Activated CD4-positive, alpha-beta memory T cell treated with anti-CD3 and anti-CD28 coated beads, Interleukin-2, amount 10 ng/mL, durations not matched to agents 7 days and 5 days (primary cell): ENCODE data around the gene MKS1. TPM values are rescaled to one million over a fixed set of nuclear protein-coding genes. Genes with fewer than 3 reads are reported as not detected.

ENCODE experiments used
- CTCF ChIA-PET: fragments of 350-600 bp; sonication (Branson Sonifier 250); formaldehyde crosslinking; loops from one replicate; lab custom pipeline; 2021; ENCODE audit warnings: antibody characterized with exemption, inconsistent platforms; lab: Charles Lee
- POLR2A ChIA-PET: fragments of 350-600 bp; sonication (Branson Sonifier 250); formaldehyde crosslinking; loops from one replicate; lab custom pipeline; 2021; ENCODE audit warnings: antibody characterized with exemption; lab: Charles Lee
- DNase-seq: peaks from one replicate; pipeline ENCODE4 v3.0.0-alpha.2; 2020
- H3K27ac Mint-ChIP-seq: one replicate; pipeline ENCODE4 v1.8.0; 2021; ENCODE audit warnings: mild to moderate bottlenecking, mixed read lengths
- H3K27me3 Mint-ChIP-seq: one replicate; pipeline ENCODE4 v1.8.0; 2021; ENCODE audit warnings: mixed read lengths
- H3K36me3 Mint-ChIP-seq: one replicate; pipeline ENCODE4 v1.8.0; 2021; ENCODE audit warnings: low read depth, mixed read lengths
- H3K4me1 Mint-ChIP-seq: one replicate; pipeline ENCODE4 v1.8.0; 2021; ENCODE audit warnings: mixed read lengths
- H3K4me3 Mint-ChIP-seq: one replicate; pipeline ENCODE4 v1.8.0; 2021; ENCODE audit warnings: mild to moderate bottlenecking, mixed read lengths
- H3K9me3 Mint-ChIP-seq: one replicate; pipeline ENCODE4 v1.8.0; 2021; ENCODE audit warnings: mixed read lengths
- total RNA-seq, 2 experiments: library from RNA; stranded (reverse); gene quantifications; one replicate each; pipeline ENCODE4 v1.2.3, GENCODE V29; 2021

MKS1 gene
- total RNA-seq, 2 experiments from 2014 or later = 18.7 to 19.8 TPM

DNA sequence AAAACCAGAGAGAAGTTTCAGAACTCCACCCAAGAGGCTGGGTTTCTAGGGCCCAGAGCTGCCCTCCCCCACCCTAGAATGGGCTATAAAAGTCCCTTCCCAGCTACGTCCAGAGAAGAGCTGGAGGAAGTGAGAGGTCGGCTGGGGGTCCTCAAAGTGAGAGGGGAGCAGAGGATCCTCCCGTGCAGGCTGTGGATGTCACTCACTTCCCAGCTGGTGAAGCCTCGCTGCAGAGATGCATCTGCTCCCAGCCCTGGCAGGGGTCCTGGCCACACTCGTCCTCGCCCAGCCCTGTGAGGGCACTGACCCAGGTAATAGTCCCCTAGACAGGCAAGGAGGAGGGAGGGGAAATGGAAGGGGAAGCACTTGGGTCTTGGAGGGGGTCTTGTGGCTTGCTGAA, 26.4 kb downstream of the MKS1 start, which contains the start of gene EPX:
TSS of gene EPX (plus strand) at position 115 of the 400 bp plus-strand sequence. CDS start at position 236, 121 bp downstream.
- POLR2A ChIA-PET = no interaction called here
- no peak for DNase-seq
- CTCF ChIA-PET = interaction anchor here (1.7 kb wide), 1 partner anchor 8 kb away, joined by 6 read pairs; no protein-coding TSS in a partner anchor
- H3K27ac Mint-ChIP-seq = no peak within 1 kb of the TSS
- no peaks in the 10 kb centered on the region for H3K4me1 Mint-ChIP-seq
- H3K4me3 Mint-ChIP-seq = no peak within 1 kb of the TSS
- H3K36me3 Mint-ChIP-seq = no peaks in the 10 kb centered on the region
- no peaks in the 10 kb centered on the region for H3K9me3 Mint-ChIP-seq
- peaks cover 9% of the 10 kb centered on the region for H3K27me3 Mint-ChIP-seq

GRCh38 chr17:58191241-58191896, 27.7 kb downstream of the MKS1 start:
- CTCF ChIA-PET = interaction anchor here (1.1 to 1.7 kb wide), 2 partner anchors 10 to 19 kb away, joined by 3 to 6 read pairs; no protein-coding TSS in a partner anchor

DNA sequence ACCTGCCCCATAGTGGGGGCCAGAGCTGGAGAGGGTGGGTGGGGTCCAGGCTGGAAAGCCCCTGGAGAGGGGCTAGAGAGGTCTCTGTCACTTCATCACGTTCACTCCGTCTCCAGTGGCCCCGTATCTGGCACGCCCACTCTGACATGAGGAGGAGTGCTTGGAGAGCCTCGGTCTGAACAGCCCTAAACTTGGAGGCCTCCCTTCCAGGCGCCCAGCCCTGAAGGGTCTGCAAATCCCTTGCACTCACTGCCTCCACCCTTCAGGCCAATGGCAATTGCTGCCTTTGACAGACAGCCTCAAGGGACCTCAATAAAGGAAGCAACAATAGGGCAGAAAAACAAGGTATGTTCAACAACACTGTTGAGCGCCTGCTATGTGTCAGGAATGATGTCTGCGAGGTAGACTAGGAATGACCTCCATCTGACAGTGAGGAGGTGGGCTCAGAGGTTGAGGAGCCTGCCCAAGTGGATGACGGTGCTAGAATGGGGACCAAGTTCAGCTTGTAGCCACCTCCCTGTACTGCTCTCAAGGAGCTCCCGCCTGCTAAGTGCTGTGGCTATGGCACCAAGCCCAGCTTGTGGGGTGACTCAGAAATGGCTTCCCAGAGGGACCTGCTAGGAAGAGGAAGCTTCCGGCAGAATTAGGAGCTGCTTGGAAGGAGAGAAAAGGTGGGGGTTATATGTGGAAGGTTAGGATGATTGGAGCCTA, 29.5 kb downstream of the MKS1 start:
- no peaks in the 10 kb centered on the region for H3K9me3 Mint-ChIP-seq
- no peak overlapping the region for H3K4me3 Mint-ChIP-seq
- ChIA-PET CTCF (no interaction called here), POLR2A (no interaction called here)
- DNase-seq = no peak
- peaks cover 3% of the 10 kb centered on the region for H3K4me1 Mint-ChIP-seq
- H3K27ac Mint-ChIP-seq = no peak overlapping the region
- H3K36me3 Mint-ChIP-seq = no peaks in the 10 kb centered on the region
- peaks cover 10% of the 10 kb centered on the region for H3K27me3 Mint-ChIP-seq

More at GRCh38 chr17:58191241-58191896, 27.7 kb downstream of the MKS1 start:
- POLR2A ChIA-PET = no interaction called here
- H3K4me3 Mint-ChIP-seq = no peak overlapping the region
- peaks cover 10% of the 10 kb centered on the region for H3K27me3 Mint-ChIP-seq
- DNase-seq = no peak
- no peaks in the 10 kb centered on the region for H3K9me3 Mint-ChIP-seq
- no peaks in the 10 kb centered on the region for H3K36me3 Mint-ChIP-seq
- H3K27ac Mint-ChIP-seq = no peak overlapping the region
- no peaks in the 10 kb centered on the region for H3K4me1 Mint-ChIP-seq

- Mint-ChIP-seq H3K27ac (no peak overlapping the region), H3K36me3 (no peaks in the 10 kb centered on the region), H3K4me3 (no peak overlapping the region), H3K9me3 (no peaks in the 10 kb centered on the region), H3K4me1 (peaks cover 3% of the 10 kb centered on the region), H3K27me3 (peaks cover 10% of the 10 kb centered on the region)
- ChIA-PET POLR2A (no interaction called here), CTCF (no interaction called here)
- no peak for DNase-seq
Measured at GRCh38 chr17:58187675-58188074, 31.4 kb downstream of the MKS1 start.

GRCh38 chr17:58187063-58187462, 32.0 kb downstream of the MKS1 start:
- CTCF ChIA-PET = interaction anchor here (2.3 kb wide), 1 partner anchor 14 kb away, joined by 5 read pairs; no protein-coding TSS in a partner anchor
- H3K36me3 Mint-ChIP-seq = no peaks in the 10 kb centered on the region
- H3K4me1 Mint-ChIP-seq = peaks cover 3% of the 10 kb centered on the region
- no peak overlapping the region for H3K27ac Mint-ChIP-seq
- H3K27me3 Mint-ChIP-seq = peaks cover 10% of the 10 kb centered on the region
- no peak for DNase-seq
- POLR2A ChIA-PET = no interaction called here
- H3K9me3 Mint-ChIP-seq = no peaks in the 10 kb centered on the region
- no peak overlapping the region for H3K4me3 Mint-ChIP-seq

DNA sequence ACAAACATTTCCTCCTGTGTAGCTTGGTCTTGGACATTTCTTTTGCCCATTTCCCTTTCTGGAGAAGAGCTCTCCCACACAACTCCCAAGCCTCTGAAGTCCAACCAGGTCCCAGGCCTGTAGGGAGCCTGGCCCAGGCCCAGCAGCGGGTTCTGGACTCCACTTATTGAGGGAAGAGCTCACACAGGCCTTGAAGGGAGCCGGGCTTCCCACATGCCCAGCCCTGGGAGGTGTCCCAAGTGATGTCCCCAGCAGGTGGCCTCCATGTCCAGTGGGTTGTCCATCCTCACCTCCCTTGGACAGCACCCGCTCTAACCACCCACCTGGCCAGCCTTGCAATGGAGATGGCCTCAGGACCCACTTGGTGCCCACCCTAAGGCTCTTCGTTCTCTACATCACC, 32.5 kb downstream of the MKS1 start:
- no peak for DNase-seq
- H3K27me3 Mint-ChIP-seq = peaks cover 10% of the 10 kb centered on the region
- H3K27ac Mint-ChIP-seq = no peak overlapping the region
- no peak overlapping the region for H3K4me3 Mint-ChIP-seq
- POLR2A ChIA-PET = no interaction called here
- no peaks in the 10 kb centered on the region for H3K36me3 Mint-ChIP-seq
- CTCF ChIA-PET = interaction anchor here (2.3 kb wide), 1 partner anchor 14 kb away, joined by 5 read pairs; no protein-coding TSS in a partner anchor
- H3K9me3 Mint-ChIP-seq = no peaks in the 10 kb centered on the region
- H3K4me1 Mint-ChIP-seq = peaks cover 3% of the 10 kb centered on the region

DNA sequence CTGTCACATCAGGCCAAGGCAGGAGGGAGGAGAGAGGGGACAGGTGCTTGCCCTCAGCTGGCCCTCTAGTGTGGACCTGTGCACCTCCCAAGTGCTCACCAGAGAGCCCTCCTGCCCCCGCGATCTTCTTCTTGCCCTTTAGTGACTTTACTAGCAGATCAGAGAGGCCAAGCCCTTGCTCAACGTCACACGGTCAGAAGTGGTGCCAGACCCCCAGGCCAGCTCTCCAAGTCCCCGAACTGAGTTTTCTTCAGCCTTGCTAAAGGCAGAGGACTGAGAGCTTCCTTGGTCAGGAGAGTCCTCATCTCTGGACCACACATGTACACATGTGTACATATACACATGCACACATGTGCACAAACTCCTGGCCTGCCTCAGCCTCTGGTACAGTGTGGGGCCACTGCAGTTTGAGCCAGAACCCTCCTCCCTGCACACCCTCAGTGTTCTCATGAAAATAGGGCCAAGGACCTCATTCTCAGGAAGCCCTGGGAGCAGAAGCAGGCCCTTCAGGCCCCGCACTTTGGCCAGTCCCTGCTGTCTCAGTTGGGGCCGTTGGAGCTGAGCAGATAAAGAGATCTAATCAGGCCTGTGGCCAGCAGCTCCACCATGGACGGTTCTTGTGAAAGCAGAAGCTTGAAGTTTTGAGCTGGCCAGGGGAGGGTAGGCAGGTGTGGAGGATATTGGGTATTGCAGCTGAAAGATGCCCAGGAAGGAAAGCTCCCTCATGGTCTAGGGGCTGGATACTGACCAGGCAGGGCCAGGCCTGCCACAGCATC, 33.9 kb downstream of the MKS1 start:
- H3K9me3 Mint-ChIP-seq = no peaks in the 10 kb centered on the region
- POLR2A ChIA-PET = no interaction called here
- no peak overlapping the region for H3K27ac Mint-ChIP-seq
- H3K4me3 Mint-ChIP-seq = no peak overlapping the region
- peaks cover 13% of the 10 kb centered on the region for H3K27me3 Mint-ChIP-seq
- CTCF ChIA-PET = interaction anchor here (1.0 to 2.3 kb wide), 2 partner anchors 12 to 15 kb away, joined by 3 to 5 read pairs; no protein-coding TSS in a partner anchor
- H3K36me3 Mint-ChIP-seq = no peaks in the 10 kb centered on the region
- peaks cover 3% of the 10 kb centered on the region for H3K4me1 Mint-ChIP-seq
- DNase-seq = no peak

- no peak for DNase-seq
- no peak overlapping the region for H3K4me3 Mint-ChIP-seq
- ChIA-PET CTCF (interaction anchor here (2.3 kb wide), 1 partner anchor 12 kb away, joined by 5 read pairs; no protein-coding TSS in a partner anchor), POLR2A (no interaction called here)
- H3K27ac Mint-ChIP-seq = no peak overlapping the region
- no peaks in the 10 kb centered on the region for H3K36me3 Mint-ChIP-seq
- H3K9me3 Mint-ChIP-seq = no peaks in the 10 kb centered on the region
- H3K27me3 Mint-ChIP-seq = peaks cover 13% of the 10 kb centered on the region
- peaks cover 3% of the 10 kb centered on the region for H3K4me1 Mint-ChIP-seq
Measured at GRCh38 chr17:58184308-58184985, 34.6 kb downstream of the MKS1 start.

DNA sequence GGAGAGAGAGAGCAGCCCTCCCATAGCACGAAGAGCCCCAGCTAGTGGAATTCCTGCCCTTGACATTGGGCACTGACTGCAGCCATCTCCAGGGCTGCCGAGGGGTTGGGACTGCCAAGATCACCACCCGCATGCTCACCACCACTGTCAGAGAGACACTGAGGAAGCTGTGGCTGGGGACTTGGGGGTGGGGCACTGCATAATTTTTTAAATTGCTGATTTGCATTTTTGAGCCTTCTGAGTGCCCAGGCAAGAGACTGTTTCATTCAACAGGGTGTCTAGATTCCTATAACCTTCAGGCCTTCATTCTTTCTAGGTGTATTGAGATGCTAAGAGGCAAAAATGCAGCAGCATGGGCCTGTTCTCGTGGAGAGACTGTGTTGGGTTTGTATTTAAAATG, 35.5 kb downstream of the MKS1 start:
- Mint-ChIP-seq H3K36me3 (no peaks in the 10 kb centered on the region), H3K9me3 (no peaks in the 10 kb centered on the region), H3K4me1 (peaks cover 3% of the 10 kb centered on the region), H3K27me3 (peaks cover 13% of the 10 kb centered on the region), H3K4me3 (no peak overlapping the region), H3K27ac (no peak overlapping the region)
- CTCF ChIA-PET = no interaction called here
- POLR2A ChIA-PET = no interaction called here
- DNase-seq = no peak

- H3K27ac Mint-ChIP-seq = no peak overlapping the region
- H3K36me3 Mint-ChIP-seq = no peaks in the 10 kb centered on the region
- ChIA-PET POLR2A (no interaction called here), CTCF (interaction anchor here (1.9 to 2.2 kb wide), 2 partner anchors 9 to 19 kb away, joined by 6 to 8 read pairs; no protein-coding TSS in a partner anchor)
- H3K27me3 Mint-ChIP-seq = peaks cover 6% of the 10 kb centered on the region
- no peak for DNase-seq
- peaks cover 3% of the 10 kb centered on the region for H3K4me1 Mint-ChIP-seq
- H3K4me3 Mint-ChIP-seq = no peak overlapping the region
- no peaks in the 10 kb centered on the region for H3K9me3 Mint-ChIP-seq
Measured at GRCh38 chr17:58181796-58182195, 37.3 kb downstream of the MKS1 start.

DNA sequence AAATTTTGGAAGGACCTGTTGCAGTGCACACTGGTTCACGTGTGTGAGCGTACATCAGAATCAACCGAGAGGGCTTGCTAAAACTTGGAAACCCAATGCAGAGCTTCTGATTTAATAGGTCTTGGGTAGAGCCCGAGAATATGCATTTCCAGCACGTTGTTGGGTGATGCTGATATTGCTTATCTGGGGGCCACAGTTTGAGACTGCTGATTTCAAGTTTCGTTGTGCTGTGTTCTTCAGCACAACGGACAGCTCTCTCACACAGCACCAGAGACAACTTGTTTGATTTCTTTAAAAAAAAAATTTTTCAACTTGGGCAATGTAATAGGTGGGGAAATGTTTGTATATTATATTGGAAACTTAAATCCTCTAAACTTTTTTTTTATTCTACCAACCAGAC, 42.9 kb downstream of the MKS1 start:
- no peak for DNase-seq
- H3K27me3 Mint-ChIP-seq = peaks cover 11% of the 10 kb centered on the region
- H3K36me3 Mint-ChIP-seq = no peaks in the 10 kb centered on the region
- no peak overlapping the region for H3K4me3 Mint-ChIP-seq
- POLR2A ChIA-PET = interaction anchor here (1.6 kb wide), 1 partner anchor 9 kb away, joined by 3 read pairs; the partner anchor contains the start of gene OR4D2
- CTCF ChIA-PET = interaction anchor here (1.4 to 2.6 kb wide), 2 partner anchors 25 to 55 kb away, joined by 3 to 13 read pairs; no protein-coding TSS in a partner anchor
- peaks cover 15% of the 10 kb centered on the region for H3K4me1 Mint-ChIP-seq
- H3K9me3 Mint-ChIP-seq = no peaks in the 10 kb centered on the region
- no peak overlapping the region for H3K27ac Mint-ChIP-seq

- Mint-ChIP-seq H3K36me3 (no peaks in the 10 kb centered on the region), H3K4me3 (no peak overlapping the region), H3K4me1 (peaks cover 26% of the 10 kb centered on the region), H3K9me3 (no peaks in the 10 kb centered on the region), H3K27ac (no peak overlapping the region), H3K27me3 (peaks cover 8% of the 10 kb centered on the region)
- POLR2A ChIA-PET = interaction anchor here (1.3 kb wide), 1 partner anchor 53 kb away, joined by 4 read pairs; no protein-coding TSS in a partner anchor
- CTCF ChIA-PET = interaction anchor here (0.6 to 2.6 kb wide), 3 partner anchors 24 to 53 kb away, joined by 3 to 13 read pairs (median 3); no protein-coding TSS in a partner anchor
- no peak for DNase-seq
Measured at GRCh38 chr17:58174871-58175270, 44.2 kb downstream of the MKS1 start.
